GM20000 (cell line): ENCODE measurements around the gene TM4SF18.

Source experiments
- DNase-seq: peaks from one replicate; pipeline ENCODE4 v3.0.0; 2012; ENCODE audit warnings: low spot score
- TF ChIP-seq, protein P1 (sequence below): IDR thresholded peaks from 2 replicates; pipeline ENCODE4 v1.5.1; 2012; ENCODE audit warnings: mild to moderate bottlenecking, control low read depth; ENCODE audit errors: extremely low read depth, missing control alignments

Gene TM4SF18

DNA sequence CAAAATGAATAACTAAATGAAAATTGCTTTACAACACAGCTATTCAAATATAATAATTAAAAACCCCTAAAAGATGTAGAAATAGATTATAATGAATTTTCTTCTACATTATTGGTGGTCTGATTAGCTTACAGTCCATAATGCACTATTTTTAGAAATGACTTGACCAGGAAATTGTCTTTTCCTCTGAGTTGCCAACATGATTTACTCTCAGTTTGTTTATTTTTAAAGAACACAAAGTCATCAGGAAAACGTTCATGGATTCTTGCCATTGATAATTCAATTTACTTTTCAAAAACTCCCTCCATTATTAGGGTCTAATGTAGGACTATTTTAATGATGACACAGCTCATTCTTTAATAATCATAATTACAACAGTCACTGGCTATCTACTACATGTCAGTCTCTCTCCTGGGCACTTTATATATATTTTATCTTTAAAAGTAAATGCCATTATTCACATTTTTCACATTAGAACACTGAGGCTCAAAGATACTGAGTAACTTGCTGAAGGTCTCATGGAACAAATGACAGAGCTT is 1.1 kb downstream of the TM4SF18 start:
- TF ChIP-seq, protein P1, sequence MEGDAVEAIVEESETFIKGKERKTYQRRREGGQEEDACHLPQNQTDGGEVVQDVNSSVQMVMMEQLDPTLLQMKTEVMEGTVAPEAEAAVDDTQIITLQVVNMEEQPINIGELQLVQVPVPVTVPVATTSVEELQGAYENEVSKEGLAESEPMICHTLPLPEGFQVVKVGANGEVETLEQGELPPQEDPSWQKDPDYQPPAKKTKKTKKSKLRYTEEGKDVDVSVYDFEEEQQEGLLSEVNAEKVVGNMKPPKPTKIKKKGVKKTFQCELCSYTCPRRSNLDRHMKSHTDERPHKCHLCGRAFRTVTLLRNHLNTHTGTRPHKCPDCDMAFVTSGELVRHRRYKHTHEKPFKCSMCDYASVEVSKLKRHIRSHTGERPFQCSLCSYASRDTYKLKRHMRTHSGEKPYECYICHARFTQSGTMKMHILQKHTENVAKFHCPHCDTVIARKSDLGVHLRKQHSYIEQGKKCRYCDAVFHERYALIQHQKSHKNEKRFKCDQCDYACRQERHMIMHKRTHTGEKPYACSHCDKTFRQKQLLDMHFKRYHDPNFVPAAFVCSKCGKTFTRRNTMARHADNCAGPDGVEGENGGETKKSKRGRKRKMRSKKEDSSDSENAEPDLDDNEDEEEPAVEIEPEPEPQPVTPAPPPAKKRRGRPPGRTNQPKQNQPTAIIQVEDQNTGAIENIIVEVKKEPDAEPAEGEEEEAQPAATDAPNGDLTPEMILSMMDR = no peak
- no peak for DNase-seq

DNA sequence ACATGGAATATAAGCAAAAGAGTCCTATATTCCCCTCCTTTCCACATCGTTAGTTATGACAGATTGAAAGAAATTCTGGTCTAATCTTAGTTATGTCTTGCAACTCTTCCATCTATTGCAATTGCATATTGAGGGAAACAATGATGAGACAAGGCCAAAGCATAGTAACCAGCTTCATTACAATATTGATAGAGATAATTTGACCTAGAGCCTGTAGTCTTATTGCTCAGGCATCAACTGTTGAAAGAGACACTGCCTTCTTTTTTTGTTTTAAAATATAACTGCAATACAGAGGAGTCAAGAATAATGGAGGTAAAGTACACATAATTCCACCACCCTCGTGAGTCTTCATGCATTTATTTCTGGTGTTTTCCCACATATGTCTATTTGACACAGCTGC is 2.0 kb downstream of the TM4SF18 start:
- TF ChIP-seq, protein P1 = no peak
- no peak for DNase-seq

DNA sequence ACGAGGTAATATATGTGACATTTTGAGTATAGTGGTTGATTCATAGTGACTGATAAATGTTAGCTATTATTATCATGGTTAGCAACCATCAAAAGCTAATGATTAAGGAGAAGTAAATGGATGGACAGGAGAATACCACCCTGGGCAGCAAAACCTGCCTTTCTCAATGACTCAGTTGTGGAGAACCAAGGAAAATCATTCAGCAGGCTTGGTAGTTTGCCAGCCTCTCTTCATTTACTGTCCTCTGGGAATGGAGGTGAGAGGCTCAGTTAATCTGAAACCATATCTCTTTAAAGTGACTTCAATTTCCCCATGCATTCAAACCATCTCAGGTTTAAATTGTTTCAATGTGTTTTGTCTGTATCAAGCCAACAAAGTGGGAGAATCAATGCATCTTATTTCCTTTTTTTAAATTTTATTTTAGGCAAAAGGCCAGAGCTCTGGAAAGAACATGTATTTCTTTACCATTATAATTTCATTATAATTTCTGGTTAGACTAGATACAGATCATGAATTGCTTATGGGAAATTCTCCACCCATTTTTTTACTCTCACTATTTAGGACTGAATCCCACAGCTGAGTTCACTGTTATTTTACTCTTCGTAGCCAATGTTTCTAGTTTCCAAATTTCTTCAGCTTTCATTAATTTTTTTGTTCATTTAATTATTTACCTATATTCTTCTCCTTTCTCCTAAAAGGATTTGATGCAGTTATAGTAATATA is 2.7 kb downstream of the TM4SF18 start:
- TF ChIP-seq, protein P1 = no peak
- no peak for DNase-seq

DNA sequence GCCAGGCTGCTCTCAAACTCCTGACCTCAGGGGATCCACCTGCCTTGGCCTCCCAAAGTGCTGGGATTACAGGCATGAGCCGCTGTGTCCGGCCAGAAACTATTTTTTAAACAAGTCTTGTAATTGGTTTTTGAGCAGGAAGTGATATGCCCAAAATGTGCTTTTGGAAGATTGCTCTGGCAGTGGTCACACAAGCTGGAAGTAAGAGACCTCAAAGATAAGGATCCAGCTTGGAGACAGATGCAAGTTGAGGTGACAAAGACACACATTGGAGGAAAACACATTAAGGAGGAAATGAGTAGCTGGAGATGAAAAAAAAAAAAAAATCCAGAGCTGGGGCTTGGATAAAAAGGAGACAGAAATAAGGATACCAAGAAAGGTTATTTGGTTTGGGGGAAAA is 6.3 kb downstream of the TM4SF18 start:
- DNase-seq = no peak

GRCh38 chr3:149325581-149325980 is 7.9 kb downstream of the TM4SF18 start:
- no peak for DNase-seq
- TF ChIP-seq, protein P1 = no peak

More for the DNA sequence above, 6.3 kb downstream of the TM4SF18 start:
- TF ChIP-seq, protein P1 = no peak

GRCh38 chr3:149324332-149324731 is 9.1 kb downstream of the TM4SF18 start:
- DNase-seq = no peak
- TF ChIP-seq, protein P1 = no peak

DNA sequence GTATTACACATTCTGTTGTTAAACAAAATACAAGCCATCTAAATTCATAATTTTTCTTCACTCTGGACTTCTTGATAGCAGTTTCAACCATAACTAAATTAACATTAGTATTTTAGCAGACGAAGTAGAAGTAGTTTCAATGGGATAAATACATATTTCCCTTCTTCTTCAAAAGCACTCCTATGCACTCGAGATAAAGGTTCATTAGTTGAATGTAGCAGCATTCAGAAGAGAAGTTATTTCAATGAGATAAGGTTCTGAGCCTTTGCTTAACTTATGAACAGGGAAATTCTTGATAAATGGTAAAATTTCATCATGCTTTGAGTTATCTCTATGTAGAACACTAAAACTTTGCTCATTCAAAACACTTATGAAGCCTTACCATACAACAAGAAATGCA is 11.8 kb downstream of the TM4SF18 start:
- TF ChIP-seq, protein P1 = no peak
- no peak for DNase-seq
